ENCODE results near the gene PCYT2. TPM values are rescaled to one million over a fixed set of nuclear protein-coding genes. Genes with fewer than 3 reads are reported as not detected.
A peak's percentile ranks its signal among the peaks of the same experiment; 100 is the strongest.

PCYT2 gene
- total RNA-seq, 4 donors from 2014 or later: 18.6 to 38.5 (median 34.6) TPM

DNA sequence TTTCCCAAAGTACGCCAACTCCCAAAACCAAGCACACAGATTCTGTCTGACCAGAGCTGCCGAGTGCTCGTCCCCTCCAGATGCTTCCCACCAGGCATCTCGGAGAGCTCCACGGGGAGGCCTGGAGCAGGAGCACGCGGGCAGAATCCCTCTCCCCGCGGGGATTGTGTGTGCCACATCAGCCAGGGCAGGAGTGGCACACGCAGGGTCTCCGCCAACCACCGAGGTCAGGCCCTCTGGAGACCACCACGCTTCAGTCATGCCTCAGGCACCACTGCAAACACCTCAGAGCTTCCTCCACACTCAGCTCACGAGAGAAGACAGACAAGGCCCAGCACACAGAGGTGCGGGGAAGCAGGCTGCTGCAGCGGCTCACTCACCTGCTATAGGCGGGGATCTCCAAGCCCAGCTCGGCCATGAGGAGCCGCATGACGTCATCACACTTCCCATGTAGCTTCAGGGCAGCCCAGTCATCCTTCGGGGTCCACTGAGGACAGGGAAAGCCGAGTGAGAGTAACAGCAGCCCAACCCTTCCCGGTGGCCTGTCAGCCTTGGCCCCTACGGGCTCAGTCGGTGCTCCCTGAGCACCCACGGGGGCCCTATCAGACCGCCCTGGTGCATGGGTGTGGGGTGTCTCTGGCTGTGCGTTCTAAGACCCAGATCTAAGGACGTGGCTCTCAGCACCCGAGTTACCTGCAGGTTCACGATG is 2.3 kb upstream of the PCYT2 start:
- 68 to 95% methylated on average over 5 to 8 of the region's 31 CpGs for WGBS, 2 donors
- H3K36me3 ChIP-seq: peaks cover 31 to 55% (median 36%) of the 10 kb centered on the region in 3 donors
- H3K9me3 ChIP-seq: no peaks in the 10 kb centered on the region
- H3K27ac ChIP-seq: peak overlapping the region in 3 of 4 donors; percentile 70 to 90 (median 84)
- no peak overlapping the region for H3K4me3 ChIP-seq
- intact Hi-C loops (cut with DNase I): no loop called here
- peaks cover 31 to 81% (median 42%) of the 10 kb centered on the region in 3 donors for H3K4me1 ChIP-seq
- TF ChIP-seq, protein P1, sequence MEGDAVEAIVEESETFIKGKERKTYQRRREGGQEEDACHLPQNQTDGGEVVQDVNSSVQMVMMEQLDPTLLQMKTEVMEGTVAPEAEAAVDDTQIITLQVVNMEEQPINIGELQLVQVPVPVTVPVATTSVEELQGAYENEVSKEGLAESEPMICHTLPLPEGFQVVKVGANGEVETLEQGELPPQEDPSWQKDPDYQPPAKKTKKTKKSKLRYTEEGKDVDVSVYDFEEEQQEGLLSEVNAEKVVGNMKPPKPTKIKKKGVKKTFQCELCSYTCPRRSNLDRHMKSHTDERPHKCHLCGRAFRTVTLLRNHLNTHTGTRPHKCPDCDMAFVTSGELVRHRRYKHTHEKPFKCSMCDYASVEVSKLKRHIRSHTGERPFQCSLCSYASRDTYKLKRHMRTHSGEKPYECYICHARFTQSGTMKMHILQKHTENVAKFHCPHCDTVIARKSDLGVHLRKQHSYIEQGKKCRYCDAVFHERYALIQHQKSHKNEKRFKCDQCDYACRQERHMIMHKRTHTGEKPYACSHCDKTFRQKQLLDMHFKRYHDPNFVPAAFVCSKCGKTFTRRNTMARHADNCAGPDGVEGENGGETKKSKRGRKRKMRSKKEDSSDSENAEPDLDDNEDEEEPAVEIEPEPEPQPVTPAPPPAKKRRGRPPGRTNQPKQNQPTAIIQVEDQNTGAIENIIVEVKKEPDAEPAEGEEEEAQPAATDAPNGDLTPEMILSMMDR (IDR thresholded peaks at IDR 0.05): no peak
- TF ChIP-seq POLR2A (IDR thresholded peaks at IDR 0.05): no peak
- no peaks in the 10 kb centered on the region for H3K27me3 ChIP-seq
- no peak for DNase-seq

DNA sequence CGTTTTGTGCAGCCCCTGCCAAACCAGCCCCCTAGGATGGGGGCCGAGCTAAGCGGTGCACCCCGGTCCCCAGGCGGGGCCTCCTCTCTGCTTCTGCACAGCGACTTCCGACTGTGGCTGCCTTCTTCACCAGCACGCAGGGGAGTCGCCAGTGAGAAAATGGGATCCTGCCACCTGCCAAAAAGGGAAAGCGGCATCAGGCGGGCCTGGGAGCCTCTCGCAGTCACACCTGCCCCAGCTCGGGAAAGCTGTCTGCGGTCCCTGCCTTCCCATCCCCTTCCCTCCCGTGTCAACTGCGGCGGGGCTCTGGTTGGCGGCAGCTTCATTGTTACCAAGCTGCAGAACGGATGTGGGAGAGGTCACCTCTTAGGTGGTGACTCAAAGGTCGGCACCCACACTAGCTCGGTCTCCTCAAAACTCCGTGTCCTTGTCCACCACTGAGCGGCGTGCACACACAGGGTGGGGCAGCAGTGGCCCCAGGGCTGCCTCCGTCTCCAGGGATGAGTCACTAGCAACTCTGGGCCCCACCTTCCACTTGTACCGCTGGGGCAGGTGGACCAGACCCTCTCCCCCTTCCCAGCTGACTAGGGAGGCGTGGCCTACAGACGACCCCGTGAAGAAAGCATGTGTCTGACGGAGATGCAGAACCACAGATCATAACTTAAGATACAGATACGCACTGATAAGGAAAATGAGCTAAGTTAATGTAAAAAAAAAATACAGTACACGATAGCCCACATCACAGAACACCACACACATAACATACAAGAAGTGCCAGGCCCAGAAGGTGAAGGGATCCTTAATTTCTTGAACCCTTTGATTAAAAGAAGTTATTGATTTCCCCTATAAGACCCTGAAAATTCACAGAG is 1.5 kb upstream of the PCYT2 start:
- Histone ChIP-seq H3K9me3 (no peaks in the 10 kb centered on the region), H3K36me3 (peaks cover 31 to 64% (median 40%) of the 10 kb centered on the region in 3 donors), H3K27me3 (no peaks in the 10 kb centered on the region), H3K27ac (peak overlapping the region; percentile 70 to 90 (median 82)), H3K4me3 (no peak overlapping the region), H3K4me1 (peaks cover 25 to 75% (median 37%) of the 10 kb centered on the region in 3 donors)
- DNase-seq: no peak
- intact Hi-C loops (cut with DNase I): no loop called here
- WGBS, 2 donors: 73 to 86% methylated on average over 16 to 23 of the region's 32 CpGs
- TF ChIP-seq, protein P1 (IDR thresholded peaks at IDR 0.05): no peak
- no peak for TF ChIP-seq POLR2A (IDR thresholded peaks at IDR 0.05)

DNA sequence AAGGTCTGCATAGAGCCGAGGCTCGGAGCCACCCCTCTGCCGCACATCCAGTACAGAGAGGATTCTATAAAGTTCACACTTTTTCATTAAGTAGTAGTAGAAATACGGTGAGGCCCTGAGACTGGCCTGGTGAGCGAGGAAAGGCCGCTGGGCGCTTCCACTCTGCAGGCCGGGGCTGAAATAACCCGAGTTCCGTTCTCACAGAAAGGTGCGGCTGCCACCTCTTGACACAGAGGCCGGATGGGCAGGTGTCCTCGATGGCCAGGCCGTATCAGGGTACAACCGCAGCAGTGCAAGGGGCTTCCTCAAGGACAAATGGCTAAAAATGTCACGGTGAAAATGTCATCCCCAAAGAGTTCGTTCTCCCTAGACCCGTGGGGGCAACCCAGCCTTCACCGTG is 770 bp upstream of the PCYT2 start:
- Histone ChIP-seq H3K4me1 (peaks cover 21 to 69% (median 33%) of the 10 kb centered on the region in 3 donors), H3K27me3 (no peaks in the 10 kb centered on the region), H3K9me3 (no peaks in the 10 kb centered on the region), H3K27ac (peak overlapping the region; percentile 70 to 90 (median 82)), H3K4me3 (peak overlapping the region in 3 of 4 donors; percentile 7 to 97 (median 77)), H3K36me3 (peaks cover 31 to 71% (median 46%) of the 10 kb centered on the region in 3 donors)
- intact Hi-C loops (cut with DNase I): no loop called here
- WGBS, 2 donors: 76 to 87% methylated on average over 10 to 12 of the region's 19 CpGs
- TF ChIP-seq, protein P1 (IDR thresholded peaks at IDR 0.05): no peak
- TF ChIP-seq POLR2A (IDR thresholded peaks at IDR 0.05): no peak
- DNase-seq: no peak

DNA sequence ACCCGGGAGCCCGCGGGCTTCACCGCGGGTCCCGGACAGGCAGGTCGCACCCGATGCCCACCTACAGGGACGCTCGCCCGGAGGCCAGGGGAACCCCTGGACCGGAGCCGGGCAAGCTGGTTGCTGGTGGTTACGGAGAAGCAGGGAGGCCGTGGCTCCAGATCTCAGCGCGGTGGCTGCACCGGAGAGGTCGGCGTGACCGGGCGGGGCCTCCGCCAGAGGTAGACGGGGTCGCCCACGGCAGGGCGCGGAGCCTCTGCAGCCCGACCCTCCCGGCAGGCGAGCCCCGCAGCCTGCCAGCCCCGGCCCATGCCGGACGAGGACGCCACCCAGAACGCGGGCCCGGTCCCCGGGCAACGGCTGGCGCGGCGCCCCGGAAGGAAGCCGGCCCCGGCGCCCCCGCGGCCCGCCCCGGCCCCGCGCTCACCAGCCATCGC is 341 bp downstream of the PCYT2 start:
- intact Hi-C loops (cut with DNase I): no loop called here
- Histone ChIP-seq H3K4me1 (peaks cover 15 to 58% (median 21%) of the 10 kb centered on the region in 3 donors), H3K36me3 (peaks cover 31 to 80% (median 44%) of the 10 kb centered on the region in 3 donors), H3K9me3 (no peaks in the 10 kb centered on the region), H3K4me3 (peak overlapping the region; percentile 70 to 97 (median 74)), H3K27me3 (no peaks in the 10 kb centered on the region), H3K27ac (peak overlapping the region; percentile 72 to 90 (median 87))
- no peak for DNase-seq
- TF ChIP-seq, protein P1 (IDR thresholded peaks at IDR 0.05): no peak
- TF ChIP-seq POLR2A (IDR thresholded peaks at IDR 0.05): no peak
- 0% methylated on average over 3 of the region's 55 CpGs; no CpG with 5 or more reads in 1 of the 2 donors for WGBS, 2 donors
